ENCODE results near the gene GTF2H4. TPM values are rescaled to one million over a fixed set of nuclear protein-coding genes. Genes with fewer than 3 reads are reported as not detected.
A peak's percentile ranks its signal among the peaks of the same experiment; 100 is the strongest.

Gene GTF2H4
- total and polyA plus RNA-seq, 8 donors, result 3.9 to 67.4 (median 13.0) TPM

DNA sequence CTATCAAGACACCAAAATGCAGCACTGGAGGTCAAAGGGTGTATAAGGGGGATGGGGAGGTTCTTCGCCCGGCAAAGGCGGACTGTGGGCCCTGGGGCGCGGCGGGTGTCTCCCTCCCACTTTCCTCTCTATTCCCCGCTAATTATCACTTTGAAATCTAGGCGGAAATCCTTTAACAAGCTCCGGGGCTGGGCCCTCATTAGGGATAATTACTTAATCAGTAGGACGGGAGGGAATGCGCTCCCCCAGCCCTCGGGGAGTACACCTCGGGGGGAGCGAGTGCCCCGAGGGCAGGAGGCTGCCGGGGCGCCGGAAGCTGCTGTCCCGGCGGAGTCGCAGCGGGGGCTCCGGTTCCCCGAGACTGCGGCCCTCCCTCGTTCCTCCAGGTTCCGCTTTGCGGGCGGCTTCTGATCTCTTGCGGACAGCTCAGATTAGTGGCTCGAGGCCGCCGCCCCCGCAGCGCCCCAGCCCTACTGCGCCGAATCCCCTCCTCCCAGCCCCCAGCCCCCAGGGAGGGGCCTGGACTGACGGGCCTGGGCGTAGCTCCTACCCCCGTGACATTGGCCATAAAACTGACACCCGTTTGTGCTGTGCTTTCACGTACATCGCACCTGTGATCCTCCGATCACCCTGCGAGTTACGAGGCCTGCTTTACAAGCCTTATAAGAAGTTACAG, 47.5 kb downstream of the GTF2H4 start:
- 4 to 17% (median 6%) methylated on average over 18 to 46 of the region's 46 CpGs for WGBS, 5 donors
- peak overlapping the region in 4 of 5 donors; percentile 33 to 69 (median 57) for H3K27ac ChIP-seq
- peak; percentile 66 to 80 for DNase-seq
- TF ChIP-seq POLR2A (IDR thresholded peaks at IDR 0.05) (no peak), POLR2AphosphoS5 (IDR thresholded peaks at IDR 0.05) (peak in 1 of 3 donors; percentile 4)
- TF ChIP-seq, protein P1, sequence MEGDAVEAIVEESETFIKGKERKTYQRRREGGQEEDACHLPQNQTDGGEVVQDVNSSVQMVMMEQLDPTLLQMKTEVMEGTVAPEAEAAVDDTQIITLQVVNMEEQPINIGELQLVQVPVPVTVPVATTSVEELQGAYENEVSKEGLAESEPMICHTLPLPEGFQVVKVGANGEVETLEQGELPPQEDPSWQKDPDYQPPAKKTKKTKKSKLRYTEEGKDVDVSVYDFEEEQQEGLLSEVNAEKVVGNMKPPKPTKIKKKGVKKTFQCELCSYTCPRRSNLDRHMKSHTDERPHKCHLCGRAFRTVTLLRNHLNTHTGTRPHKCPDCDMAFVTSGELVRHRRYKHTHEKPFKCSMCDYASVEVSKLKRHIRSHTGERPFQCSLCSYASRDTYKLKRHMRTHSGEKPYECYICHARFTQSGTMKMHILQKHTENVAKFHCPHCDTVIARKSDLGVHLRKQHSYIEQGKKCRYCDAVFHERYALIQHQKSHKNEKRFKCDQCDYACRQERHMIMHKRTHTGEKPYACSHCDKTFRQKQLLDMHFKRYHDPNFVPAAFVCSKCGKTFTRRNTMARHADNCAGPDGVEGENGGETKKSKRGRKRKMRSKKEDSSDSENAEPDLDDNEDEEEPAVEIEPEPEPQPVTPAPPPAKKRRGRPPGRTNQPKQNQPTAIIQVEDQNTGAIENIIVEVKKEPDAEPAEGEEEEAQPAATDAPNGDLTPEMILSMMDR (IDR thresholded peaks at IDR 0.05), result no peak
- peaks cover 3 to 18% (median 14%) of the 10 kb centered on the region in 4 donors for H3K4me1 ChIP-seq
- H3K36me3 ChIP-seq, result peaks cover 0 to 7% (median 0%) of the 10 kb centered on the region in 4 donors
- peak overlapping the region; percentile 41 to 51 (median 44) for H3K4me3 ChIP-seq
- intact Hi-C loops (cut with DNase I; ENCODE audit: low total_unique reads), result no loop called here
- no peaks in the 10 kb centered on the region for H3K9me3 ChIP-seq
- peaks cover 0 to 29% (median 6%) of the 10 kb centered on the region in 3 donors for H3K27me3 ChIP-seq

DNA sequence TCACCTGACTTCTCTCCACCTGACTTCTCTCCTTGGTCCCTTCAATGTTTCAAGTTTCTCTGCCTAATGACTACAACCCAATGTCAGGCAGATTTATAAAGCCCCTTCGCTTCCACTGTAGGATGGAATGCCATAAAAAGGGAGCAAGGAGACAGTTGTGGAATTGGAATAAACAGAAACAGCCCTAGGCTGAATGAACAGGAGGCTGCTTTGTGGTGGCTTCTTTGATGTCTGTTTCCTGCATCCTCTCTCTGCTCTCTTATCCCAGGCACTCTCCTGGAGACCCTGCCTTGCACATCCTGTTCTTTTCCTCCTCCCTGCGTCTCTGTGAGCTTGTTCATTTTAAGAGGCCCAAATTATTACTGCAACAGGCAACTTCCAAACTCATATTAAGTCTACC, 49.7 kb downstream of the GTF2H4 start:
- Histone ChIP-seq H3K9me3 (no peaks in the 10 kb centered on the region), H3K27ac (no peak overlapping the region), H3K4me3 (no peak overlapping the region), H3K36me3 (no peaks in the 10 kb centered on the region), H3K4me1 (peaks cover 3 to 24% (median 14%) of the 10 kb centered on the region in 4 donors), H3K27me3 (peaks cover 0 to 29% (median 6%) of the 10 kb centered on the region in 3 donors)
- DNase-seq, result no peak
- intact Hi-C loops (cut with DNase I; ENCODE audit: low total_unique reads), result no loop called here
- 80 to 89% (median 86%) methylated on average over 2 of the region's 2 CpGs for WGBS, 5 donors
- TF ChIP-seq POLR2A (IDR thresholded peaks at IDR 0.05) (no peak), POLR2AphosphoS5 (IDR thresholded peaks at IDR 0.05) (no peak), EP300 (IDR thresholded peaks at IDR 0.05) (no peak)
- TF ChIP-seq, protein P1 (IDR thresholded peaks at IDR 0.05), result no peak

DNA sequence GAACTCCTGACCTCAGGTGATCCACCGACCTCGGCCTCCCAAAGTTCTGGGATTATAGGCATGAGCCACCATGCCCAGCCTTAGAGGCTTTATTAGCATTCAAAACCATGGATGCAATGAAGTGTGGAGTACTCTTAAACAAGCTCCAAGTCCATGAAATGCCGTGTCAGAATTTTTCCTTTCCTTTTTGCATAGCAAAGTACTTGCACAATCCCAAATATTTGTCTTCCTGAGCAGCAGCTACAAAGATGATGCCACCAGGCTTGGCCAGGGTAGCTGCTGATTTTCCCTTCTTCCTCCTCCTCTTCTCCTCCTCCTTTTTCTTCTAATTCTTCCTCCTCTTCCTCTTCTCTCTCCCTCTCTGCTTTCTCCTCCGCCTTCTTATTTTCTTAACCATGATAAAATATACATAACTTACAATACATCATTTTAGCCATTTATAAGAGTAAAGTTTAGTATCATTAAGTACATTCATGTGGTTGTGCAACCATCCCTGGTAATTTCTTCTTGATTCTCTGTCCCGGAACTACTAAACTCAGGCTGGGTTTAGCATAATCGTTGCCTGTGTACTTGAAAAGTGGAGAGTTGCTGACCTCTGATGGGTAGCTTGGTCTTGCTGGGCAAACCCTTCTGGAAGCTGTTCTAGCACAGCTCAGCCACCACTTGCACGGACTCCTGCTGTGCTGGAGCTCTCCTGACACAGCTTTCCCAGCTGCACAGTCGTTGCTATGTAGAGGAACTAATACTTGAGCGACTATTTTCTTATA, 53.1 kb downstream of the GTF2H4 start:
- TF ChIP-seq POLR2A (IDR thresholded peaks at IDR 0.05) (no peak), POLR2AphosphoS5 (IDR thresholded peaks at IDR 0.05) (no peak), EP300 (IDR thresholded peaks at IDR 0.05) (no peak)
- TF ChIP-seq, protein P1 (IDR thresholded peaks at IDR 0.05), result no peak
- Histone ChIP-seq H3K9me3 (no peaks in the 10 kb centered on the region), H3K27ac (no peak overlapping the region), H3K4me3 (no peak overlapping the region), H3K4me1 (peaks cover 0 to 9% (median 2%) of the 10 kb centered on the region in 4 donors), H3K27me3 (peaks cover 0 to 8% (median 0%) of the 10 kb centered on the region in 3 donors), H3K36me3 (no peaks in the 10 kb centered on the region)
- intact Hi-C loops (cut with DNase I; ENCODE audit: low total_unique reads), result no loop called here
- DNase-seq, result no peak
- 62 to 76% (median 69%) methylated on average over 9 of the region's 9 CpGs for WGBS, 5 donors

DNA sequence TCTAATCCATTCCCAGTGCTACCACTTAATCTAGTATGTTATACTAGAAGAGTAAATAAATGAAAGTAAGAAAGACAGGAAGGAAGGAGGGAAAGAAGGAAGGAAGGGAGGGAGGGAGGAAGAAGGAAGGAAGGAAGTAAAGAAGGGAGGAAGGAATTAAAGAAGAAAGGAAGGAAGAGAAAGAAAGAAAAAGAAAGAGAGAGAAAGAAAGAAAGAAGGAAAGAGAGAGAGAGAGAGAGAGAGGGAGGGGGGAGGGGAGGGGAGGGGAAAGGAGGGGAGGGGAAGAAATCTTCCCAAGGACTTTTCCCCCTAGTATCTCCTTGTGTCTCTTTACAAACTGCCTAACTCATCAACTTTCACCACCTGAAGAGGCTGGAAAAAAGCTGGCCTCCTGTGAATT, 54.7 kb downstream of the GTF2H4 start:
- Histone ChIP-seq H3K4me1 (peaks cover 0 to 6% (median 0%) of the 10 kb centered on the region in 4 donors), H3K27ac (no peak overlapping the region), H3K4me3 (no peak overlapping the region), H3K36me3 (no peaks in the 10 kb centered on the region), H3K9me3 (no peaks in the 10 kb centered on the region), H3K27me3 (no peaks in the 10 kb centered on the region)
- intact Hi-C loops (cut with DNase I; ENCODE audit: low total_unique reads), result no loop called here
- no peak for DNase-seq
- TF ChIP-seq, protein P1 (IDR thresholded peaks at IDR 0.05), result no peak
- no peak for TF ChIP-seq POLR2AphosphoS5 (IDR thresholded peaks at IDR 0.05)
- TF ChIP-seq EP300 (IDR thresholded peaks at IDR 0.05), result no peak
- TF ChIP-seq POLR2A (IDR thresholded peaks at IDR 0.05), result no peak
